Lung (tissue), 12 donors: ENCODE measurements around the gene SLX9. TPM values are rescaled to one million over a fixed set of nuclear protein-coding genes. Genes with fewer than 3 reads are reported as not detected.

Experiments used
- ATAC-seq: fragments of 200-7000 bp; cut with Tn5 transposase; one replicate; pipeline ENCODE4 v1.9.1; 2020; ENCODE audit warnings: moderate number of reproducible peaks; ENCODE audit not compliant: insufficient read depth, low FRiP score
- DNase-seq, 3 donors: peaks; one replicate each; pipeline ENCODE4 v3.0.0-alpha.2; 2013 to 2017
- H3K27ac ChIP-seq, 2 donors: one replicate each; pipeline ENCODE4 v1.5.1; 2013; ENCODE audit warnings: mild to moderate bottlenecking in 2 of 2, moderate library complexity in 2 of 2, control low read depth in 1 of 2, inconsistent platforms in 1 of 2, low read depth in 1 of 2, low read length in 1 of 2
- H3K27me3 ChIP-seq, 3 donors: one replicate each; pipeline ENCODE4 v1.5.1; 2013; ENCODE audit warnings: low read length in 2 of 3; ENCODE audit not compliant: control insufficient read depth in 3 of 3, insufficient read depth in 3 of 3
- H3K36me3 ChIP-seq, 4 donors: one replicate each; pipeline ENCODE4 v1.5.1; 2013; ENCODE audit warnings: low read length in 4 of 4, mild to moderate bottlenecking in 1 of 4, moderate library complexity in 1 of 4; ENCODE audit not compliant: control insufficient read depth in 4 of 4, insufficient read depth in 4 of 4
- H3K4me1 ChIP-seq, 5 donors: one replicate each; pipeline ENCODE4 v1.5.1; 2013; ENCODE audit warnings: low read length in 5 of 5, mild to moderate bottlenecking in 2 of 5, moderate library complexity in 1 of 5; ENCODE audit not compliant: control insufficient read depth in 5 of 5, insufficient read depth in 5 of 5
- H3K4me3 ChIP-seq: one replicate; pipeline ENCODE4 v1.5.1; 2013; ENCODE audit warnings: mild to moderate bottlenecking, control low read depth, moderate library complexity
- H3K9ac ChIP-seq, 2 donors: one replicate each; pipeline ENCODE4 v1.5.1; 2013; ENCODE audit warnings: low read length in 2 of 2, control low read depth in 1 of 2; ENCODE audit not compliant: insufficient read depth in 1 of 2
- H3K9me3 ChIP-seq, 4 donors: one replicate each; pipeline ENCODE4 v1.5.1; 2013; ENCODE audit warnings: low read length in 3 of 4, mild to moderate bottlenecking in 1 of 4, moderate library complexity in 1 of 4; ENCODE audit not compliant: control insufficient read depth in 4 of 4, insufficient read depth in 3 of 4
- WGBS, 2 donors: extraction: QIAGEN DNeasy Blood & Tissue Kit; methylation state at CpG; one replicate each; pipeline ENCODE4 v1.1.7; 2013; 5-methylcytosine and 5-hydroxymethylcytosine counted together
- polyA plus RNA-seq, 2 donors: library from polyadenylated mRNA; stranded (reverse); fragments of 200-250 nt; gene quantifications; one replicate each; pipeline ENCODE4 v1.2.1, GENCODE V29; 2013
- total RNA-seq, 2 donors: library from RNA; depleted of rRNA in 1 of 2; stranded (reverse); fragments of >200 nt in 1 of 2; gene quantifications; one replicate each; pipeline ENCODE4 v1.2.1, GENCODE V29; 2014 to 2021
- TF ChIP-seq, protein P1 (sequence below): IDR thresholded peaks from 2 replicates; pipeline ENCODE4 v1.5.1; 2012; ENCODE audit warnings: mild to moderate bottlenecking; ENCODE audit errors: control extremely low read depth, extremely low read depth
- donor health status: control.
- donor health status: control.
- donor health status: Bipolar disorder and iron deficiency.
- donor health status: healthy.
- donor health status: DM: yes; HTN: yes; CAD: no.

The SLX9 gene
- total and polyA plus RNA-seq, 4 donors = 10.3 to 36.9 (median 27.0) TPM

DNA sequence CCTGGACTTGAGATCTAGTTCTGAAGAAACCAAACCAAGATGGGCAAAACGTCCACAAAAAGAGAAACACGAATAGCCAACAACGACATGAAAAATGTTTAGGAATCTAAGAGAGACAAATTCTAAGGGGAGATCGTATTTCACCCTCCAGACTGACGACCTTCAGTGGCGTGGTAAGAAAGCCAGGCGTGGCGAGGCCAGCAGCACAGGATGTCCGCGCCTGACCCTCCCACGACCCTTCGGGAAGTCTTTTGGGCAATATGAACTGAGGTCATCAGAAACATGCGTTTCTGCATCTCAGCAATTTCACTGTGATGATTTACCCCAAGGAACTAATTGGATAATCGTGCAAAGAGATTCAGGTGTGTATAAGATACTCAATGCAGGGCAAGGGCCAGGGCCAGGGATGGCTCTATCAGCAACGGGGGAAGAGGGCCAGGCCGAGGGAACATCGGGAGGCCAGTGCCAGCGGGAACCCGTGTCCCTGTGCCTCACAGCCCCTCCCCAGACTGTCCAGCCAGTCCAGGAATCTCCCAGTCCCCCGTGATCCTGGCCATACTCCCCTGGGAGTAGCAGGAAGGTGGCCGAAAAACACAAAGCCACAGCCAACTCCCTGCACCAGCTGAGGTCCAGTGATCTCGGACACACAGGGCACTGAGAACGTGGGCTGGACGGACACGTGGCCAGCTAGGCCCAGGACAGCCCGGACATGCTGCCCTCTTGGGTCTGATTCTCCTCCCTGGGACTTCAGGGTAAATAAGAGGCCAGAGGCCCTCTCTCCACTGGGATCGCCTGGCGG lies 81.0 kb downstream of the SLX9 start:
- TF ChIP-seq, protein P1, sequence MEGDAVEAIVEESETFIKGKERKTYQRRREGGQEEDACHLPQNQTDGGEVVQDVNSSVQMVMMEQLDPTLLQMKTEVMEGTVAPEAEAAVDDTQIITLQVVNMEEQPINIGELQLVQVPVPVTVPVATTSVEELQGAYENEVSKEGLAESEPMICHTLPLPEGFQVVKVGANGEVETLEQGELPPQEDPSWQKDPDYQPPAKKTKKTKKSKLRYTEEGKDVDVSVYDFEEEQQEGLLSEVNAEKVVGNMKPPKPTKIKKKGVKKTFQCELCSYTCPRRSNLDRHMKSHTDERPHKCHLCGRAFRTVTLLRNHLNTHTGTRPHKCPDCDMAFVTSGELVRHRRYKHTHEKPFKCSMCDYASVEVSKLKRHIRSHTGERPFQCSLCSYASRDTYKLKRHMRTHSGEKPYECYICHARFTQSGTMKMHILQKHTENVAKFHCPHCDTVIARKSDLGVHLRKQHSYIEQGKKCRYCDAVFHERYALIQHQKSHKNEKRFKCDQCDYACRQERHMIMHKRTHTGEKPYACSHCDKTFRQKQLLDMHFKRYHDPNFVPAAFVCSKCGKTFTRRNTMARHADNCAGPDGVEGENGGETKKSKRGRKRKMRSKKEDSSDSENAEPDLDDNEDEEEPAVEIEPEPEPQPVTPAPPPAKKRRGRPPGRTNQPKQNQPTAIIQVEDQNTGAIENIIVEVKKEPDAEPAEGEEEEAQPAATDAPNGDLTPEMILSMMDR = no peak
- DNase-seq (peak in 2 of 3 donors; percentile 16 to 27), ATAC-seq (no peak)
- Histone ChIP-seq H3K4me1 (peaks cover 0 to 40% (median 16%) of the 10 kb centered on the region in 5 donors), H3K27me3 (peaks cover 0 to 3% (median 0%) of the 10 kb centered on the region in 3 donors), H3K9ac (no peak overlapping the region), H3K4me3 (no peak overlapping the region), H3K9me3 (peaks cover 0 to 2% (median 0%) of the 10 kb centered on the region in 4 donors), H3K27ac (no peak overlapping the region), H3K36me3 (no peaks in the 10 kb centered on the region)
- WGBS, 2 donors = 78 to 81% methylated on average over 28 of the region's 28 CpGs

GRCh38 chr21:45021428-45022347 lies 81.9 kb downstream of the SLX9 start:
- Histone ChIP-seq H3K4me1 (peaks cover 0 to 32% (median 8%) of the 10 kb centered on the region in 5 donors), H3K9me3 (peaks cover 0 to 2% (median 0%) of the 10 kb centered on the region in 4 donors), H3K27ac (no peak overlapping the region), H3K4me3 (no peak overlapping the region), H3K27me3 (peaks cover 0 to 3% (median 0%) of the 10 kb centered on the region in 3 donors), H3K9ac (no peak overlapping the region), H3K36me3 (no peaks in the 10 kb centered on the region)
- DNase-seq (peak in 1 of 3 donors; percentile 7), ATAC-seq (no peak)
- TF ChIP-seq, protein P1 = no peak
- 87 to 92% methylated on average over 30 of the region's 31 CpGs for WGBS, 2 donors

GRCh38 chr21:45022348-45022675 lies 82.5 kb downstream of the SLX9 start:
- H3K9me3 ChIP-seq = peaks cover 0 to 2% (median 0%) of the 10 kb centered on the region in 4 donors
- DNase-seq = peak in 1 of 3 donors; percentile 8
- TF ChIP-seq, protein P1 = no peak
- peaks cover 0 to 3% (median 0%) of the 10 kb centered on the region in 3 donors for H3K27me3 ChIP-seq
- no peak overlapping the region for H3K4me3 ChIP-seq
- H3K4me1 ChIP-seq = peaks cover 0 to 26% (median 3%) of the 10 kb centered on the region in 5 donors
- H3K9ac ChIP-seq = no peak overlapping the region
- WGBS, 2 donors = 77 to 89% methylated on average over 8 of the region's 8 CpGs
- ATAC-seq = no peak
- no peak overlapping the region for H3K27ac ChIP-seq
- no peaks in the 10 kb centered on the region for H3K36me3 ChIP-seq
